AG09319 (cell line): Measurements from ENCODE around the gene IQCF2.
"Not testable (repeated sequence)": the region's sequence is repeated elsewhere in the genome, so short reads cannot be mapped to it uniquely, and the experiment has no call there.

Experiments used
- DNase-seq: peaks from one replicate; pipeline ENCODE4 v3.0.0-alpha.2; 2010; ENCODE audit warnings: low read depth; ENCODE audit errors: extremely low read depth
- CTCF ChIP-seq: IDR thresholded peaks from 2 replicates; pipeline ENCODE4 v1.5.1; 2011; ENCODE audit warnings: low read depth, mild to moderate bottlenecking, inconsistent platforms, low read length, moderate library complexity

IQCF2 gene

DNA sequence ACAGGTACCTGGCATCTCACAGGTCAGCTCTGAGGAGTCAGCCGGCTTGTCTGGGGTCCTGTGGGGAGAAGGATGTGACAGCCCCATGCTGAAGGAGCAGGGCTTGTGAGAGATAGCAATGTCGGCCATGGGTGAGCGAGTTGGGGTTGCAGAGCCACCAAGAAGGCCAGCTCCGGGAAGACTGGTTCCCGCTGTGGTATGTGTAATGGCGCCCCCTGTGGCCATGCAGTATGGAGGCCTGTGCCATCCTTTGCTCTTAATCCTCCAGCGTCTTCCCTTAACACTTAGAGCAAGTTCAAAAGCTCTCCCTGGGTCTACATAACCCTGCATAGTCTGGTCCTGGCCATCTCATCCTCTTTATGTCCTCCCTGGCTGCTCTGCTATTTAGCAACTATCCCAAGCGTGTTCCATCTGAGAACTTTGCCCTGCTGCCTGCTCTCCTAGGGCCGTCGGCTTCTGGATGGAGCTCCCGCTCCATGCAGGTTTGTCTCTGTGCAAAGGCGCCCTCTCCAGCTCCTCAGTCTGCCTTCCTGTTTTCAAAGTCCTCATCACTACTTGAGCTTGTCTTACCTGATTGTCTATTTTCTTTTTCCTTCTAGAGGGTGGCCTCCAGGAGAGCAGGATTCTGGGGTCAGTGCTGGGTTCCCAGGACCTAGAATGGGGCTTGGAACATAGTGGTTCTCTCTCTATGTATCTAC lies 41.6 kb upstream of the IQCF2 start:
- no peak for DNase-seq
- TF ChIP-seq CTCF = no peak

DNA sequence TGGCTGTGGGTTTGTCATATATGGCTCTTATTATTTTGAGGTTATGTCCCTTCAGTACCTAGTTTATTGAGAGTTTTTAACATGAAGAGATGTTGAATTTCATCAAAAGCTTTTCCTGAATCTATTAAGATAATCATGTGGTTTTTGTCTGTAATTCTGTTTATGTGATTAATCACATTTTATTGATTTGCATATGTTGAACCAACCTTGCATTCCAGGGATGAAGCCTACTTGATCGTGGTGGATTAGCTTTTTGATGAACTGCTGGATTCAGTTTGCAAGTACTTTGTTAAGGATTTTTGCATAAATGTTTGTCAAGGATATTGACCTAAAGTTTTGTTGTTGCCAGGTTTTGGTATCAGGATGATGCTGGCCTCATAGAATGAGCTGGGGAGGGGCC lies 33.1 kb upstream of the IQCF2 start:
- no peak for DNase-seq
- TF ChIP-seq CTCF = no peak

GRCh38 chr3:51830345-51830744 lies 31.1 kb upstream of the IQCF2 start:
- TF ChIP-seq CTCF = no peak
- DNase-seq = no peak

- no peak for DNase-seq
- no peak for TF ChIP-seq CTCF
Observed at GRCh38 chr3:51830836-51831385, 30.5 kb upstream of the IQCF2 start.

DNA sequence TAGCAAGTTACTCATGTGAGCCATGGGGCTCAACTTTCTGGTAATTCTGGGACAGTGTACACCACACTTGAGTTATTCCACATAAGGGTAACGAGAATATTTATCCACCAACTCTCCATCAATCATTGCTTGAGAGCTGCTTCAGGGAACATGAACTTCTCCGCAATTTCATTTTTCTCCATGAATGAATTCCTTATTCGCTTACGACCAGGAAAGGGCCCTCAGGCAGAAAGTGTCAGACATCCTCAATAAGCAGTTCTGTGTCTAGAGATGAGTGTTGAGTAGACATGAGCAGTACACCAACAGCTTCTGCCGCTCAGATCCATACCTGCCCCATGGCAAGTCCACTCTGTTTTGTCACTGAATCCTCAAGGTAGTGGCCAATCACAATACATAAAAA lies 24.8 kb upstream of the IQCF2 start:
- TF ChIP-seq CTCF = no peak
- no peak for DNase-seq

DNA sequence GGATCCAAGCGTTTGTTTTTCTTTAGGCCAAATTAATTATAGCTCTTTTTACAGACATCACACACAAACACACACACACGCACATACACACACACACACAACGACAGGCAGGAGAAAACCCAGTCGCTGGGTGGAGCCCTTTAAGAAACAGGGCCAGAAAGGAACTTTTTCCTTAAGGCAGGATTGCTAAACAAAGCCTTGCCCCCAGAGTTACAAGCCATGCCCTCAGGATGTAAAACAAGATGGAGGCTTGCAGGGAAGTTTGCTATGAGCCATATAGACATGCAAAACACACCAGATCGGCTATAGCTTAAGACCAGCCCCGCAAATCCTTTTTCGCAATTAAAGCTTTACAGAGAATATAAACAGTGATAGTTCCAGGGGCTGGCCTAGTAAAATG lies 16.3 kb upstream of the IQCF2 start:
- no peak for DNase-seq
- TF ChIP-seq CTCF = no peak

- DNase-seq = not testable (repeated sequence)
Observed at GRCh38 chr3:51855411-51855810, 6.0 kb upstream of the IQCF2 start.

DNA sequence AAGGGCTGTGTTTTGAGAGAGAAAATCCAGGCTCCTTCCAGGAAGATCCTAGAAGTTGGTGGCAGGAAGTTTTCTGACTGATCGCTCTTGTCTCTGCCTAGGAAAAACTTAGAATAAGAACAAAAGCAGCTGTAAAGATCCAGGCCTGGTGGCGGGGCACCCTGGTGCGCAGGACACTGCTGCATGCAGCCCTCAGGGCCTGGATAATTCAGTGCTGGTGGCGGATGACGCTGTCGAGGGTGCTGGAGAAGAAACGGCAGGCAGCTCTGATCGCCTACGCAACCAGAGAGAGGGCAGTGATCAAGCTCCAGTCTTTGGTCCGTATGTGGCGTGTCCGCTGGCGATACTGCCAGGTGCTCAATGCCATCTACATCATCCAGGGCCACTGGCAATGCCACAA lies 1.5 kb downstream of the IQCF2 start:
- DNase-seq = no peak
- TF ChIP-seq CTCF = no peak

- DNase-seq = not testable (repeated sequence)
Observed at GRCh38 chr3:51868896-51869295, 7.5 kb downstream of the IQCF2 start.
